ENCODE data around the gene ZNF423. TPM values are rescaled to one million over a fixed set of nuclear protein-coding genes. Genes with fewer than 3 reads are reported as not detected.

ZNF423 gene
- total RNA-seq, 1 donor from 2014 or later, result 0.72 TPM

DNA sequence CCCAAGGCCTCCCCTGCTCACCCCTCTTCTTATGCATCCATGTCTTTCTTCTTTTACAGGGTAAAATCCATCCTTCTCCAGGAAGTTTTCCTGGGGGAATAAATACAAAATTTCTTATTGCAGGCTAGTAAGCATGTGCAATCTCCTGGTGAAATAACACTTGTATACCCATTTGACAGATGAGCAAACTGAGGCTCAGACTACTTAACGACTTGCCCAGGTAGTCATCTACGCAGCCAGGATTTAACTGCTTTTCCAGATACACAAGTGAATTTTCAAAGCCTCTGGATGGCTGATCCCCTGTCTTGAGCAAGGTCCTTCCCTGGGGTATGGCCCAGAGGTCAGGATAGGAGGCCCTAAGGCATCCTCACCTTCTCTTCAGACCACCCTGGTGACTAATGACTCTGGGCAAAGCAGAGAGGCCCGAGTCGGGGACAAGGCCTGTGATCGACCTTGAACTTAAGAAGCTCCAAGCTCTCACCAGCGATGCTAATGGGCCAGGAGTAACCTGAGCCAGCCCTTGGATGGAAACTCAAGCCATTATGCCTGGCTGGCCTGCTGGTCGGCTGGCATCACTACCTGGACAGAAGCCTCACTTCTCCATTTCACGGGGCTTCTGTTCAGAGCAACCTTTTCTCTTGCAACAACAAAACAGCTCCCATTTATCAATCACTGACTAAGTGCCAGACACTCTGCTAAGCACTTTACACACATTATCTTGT, 33.1 kb downstream of the ZNF423 start:
- no peak for ATAC-seq

GRCh38 chr16:49821614-49822282, 34.2 kb downstream of the ZNF423 start:
- no peak for ATAC-seq

DNA sequence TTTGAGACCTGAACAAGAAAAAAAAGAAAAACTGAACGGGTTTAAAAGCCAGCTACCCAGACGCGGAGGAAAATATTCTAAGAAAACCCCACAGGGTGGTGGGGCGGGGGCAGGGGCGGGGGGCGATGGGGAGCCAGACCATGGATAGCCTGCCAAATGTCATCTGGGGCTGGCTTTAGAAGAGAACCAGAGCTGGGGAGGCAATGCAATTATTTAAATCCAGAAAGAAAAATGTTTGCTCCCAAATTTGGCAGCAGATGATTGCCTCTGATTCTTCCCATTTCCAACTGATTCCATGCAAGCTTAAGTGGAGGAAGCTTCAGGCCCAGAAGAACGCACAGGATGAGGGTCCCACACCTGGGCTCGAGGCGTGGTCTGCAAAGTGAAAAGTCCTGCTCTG, 34.8 kb downstream of the ZNF423 start:
- ATAC-seq, result no peak

- ATAC-seq, result no peak
Measured at GRCh38 chr16:49817754-49818507, 38.0 kb downstream of the ZNF423 start.

DNA sequence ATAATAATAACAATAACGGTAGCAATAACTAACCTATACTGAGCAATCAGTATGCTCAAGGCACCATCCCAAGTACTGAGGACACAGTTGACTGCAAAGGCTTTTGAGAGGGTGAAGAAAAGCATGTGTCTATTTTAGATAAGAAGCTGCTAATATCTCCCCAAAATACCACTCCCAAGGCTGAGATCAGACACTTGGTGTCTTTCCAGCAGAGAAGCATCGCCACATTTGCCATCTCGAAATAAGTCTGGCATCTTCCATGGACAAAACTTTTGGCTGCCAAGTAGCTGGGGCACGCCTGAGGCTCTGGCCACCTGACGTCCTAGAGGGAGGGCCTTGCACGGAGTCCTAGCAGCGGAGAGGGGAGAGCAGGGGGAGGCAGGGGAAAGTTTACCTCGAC, 39.0 kb downstream of the ZNF423 start:
- ATAC-seq, result no peak

- ATAC-seq, result no peak
Measured at GRCh38 chr16:49811644-49812334, 44.1 kb downstream of the ZNF423 start.

DNA sequence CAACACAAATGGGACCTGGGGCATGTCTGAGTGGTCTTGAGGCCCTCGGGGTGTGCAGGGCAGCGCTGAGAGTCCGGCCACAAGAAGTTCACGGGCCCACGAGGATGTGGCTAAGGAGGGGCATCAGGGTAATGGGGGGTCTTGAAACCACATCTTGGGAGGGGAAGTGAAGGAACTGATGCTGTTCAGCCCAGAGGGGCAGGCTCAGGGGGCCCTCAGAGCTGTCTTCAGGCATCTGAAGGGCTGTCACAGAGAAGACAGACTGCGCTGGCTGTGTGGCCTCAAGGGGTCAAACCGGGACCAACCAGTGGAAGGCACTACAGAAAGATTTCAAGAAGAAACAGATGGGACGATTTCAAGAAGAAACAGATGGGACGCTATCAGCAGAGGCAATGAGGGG, 45.1 kb downstream of the ZNF423 start:
- ATAC-seq, result no peak

DNA sequence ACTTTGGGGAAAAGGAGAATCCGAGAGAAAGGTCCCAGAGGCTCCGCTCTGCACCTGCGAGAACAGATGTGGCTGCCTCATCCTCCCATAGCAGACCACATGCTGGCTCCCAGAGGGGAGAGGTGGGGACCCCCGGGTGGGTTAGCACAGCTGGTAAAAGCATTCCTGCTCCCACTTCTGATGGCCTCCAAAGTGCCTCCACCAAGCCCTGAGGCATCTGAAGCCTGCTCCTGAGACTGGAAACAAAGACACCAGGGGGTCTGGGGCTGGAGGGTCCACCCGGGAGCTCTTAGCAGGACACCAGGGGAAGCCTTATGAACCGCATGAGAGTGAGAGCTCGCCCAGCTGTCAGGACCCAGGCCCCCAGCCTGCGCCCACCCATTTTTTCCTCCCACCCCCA, 46.4 kb downstream of the ZNF423 start:
- ATAC-seq, result no peak

DNA sequence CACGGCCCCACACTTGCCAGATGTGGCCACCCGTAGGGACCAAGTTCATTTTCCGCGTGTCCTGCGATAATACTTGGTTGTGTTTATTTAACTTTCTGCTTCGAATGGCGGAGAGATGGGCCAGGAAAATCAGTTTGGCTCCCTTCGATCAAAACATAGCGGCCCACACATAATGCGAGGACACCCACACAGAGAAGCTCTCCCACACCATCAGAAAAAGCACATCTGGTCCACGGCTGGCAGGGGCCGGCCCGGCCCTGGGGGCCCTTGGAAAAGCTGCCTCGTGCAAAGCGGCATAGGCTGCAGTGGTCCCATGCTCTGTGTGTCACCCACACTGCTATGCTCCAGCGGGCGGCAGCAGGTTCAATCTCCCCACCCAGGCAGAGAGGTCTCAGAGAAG, 46.9 kb downstream of the ZNF423 start:
- ATAC-seq, result no peak

- ATAC-seq, result no peak
Measured at GRCh38 chr16:49806446-49806845, 49.5 kb downstream of the ZNF423 start.

DNA sequence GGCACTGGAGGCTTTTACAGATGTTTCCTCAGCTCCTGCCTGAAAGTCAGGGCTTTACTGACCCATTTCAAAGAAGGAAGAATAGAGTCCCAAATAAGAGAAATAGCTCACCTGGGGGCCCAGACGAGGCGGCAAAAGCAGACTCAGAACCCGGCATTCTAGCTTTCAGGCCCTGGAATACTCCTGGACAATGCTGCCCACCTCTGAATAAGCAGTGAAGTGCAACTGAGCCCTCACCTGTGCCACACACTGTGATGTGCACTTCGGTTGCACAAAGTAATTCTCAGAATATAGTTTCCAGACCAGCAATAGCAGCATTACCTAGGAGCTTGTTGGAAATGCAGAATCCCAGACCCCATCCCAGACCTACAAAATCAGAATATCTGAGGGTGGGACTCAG, 54.6 kb downstream of the ZNF423 start:
- ATAC-seq, result no peak

DNA sequence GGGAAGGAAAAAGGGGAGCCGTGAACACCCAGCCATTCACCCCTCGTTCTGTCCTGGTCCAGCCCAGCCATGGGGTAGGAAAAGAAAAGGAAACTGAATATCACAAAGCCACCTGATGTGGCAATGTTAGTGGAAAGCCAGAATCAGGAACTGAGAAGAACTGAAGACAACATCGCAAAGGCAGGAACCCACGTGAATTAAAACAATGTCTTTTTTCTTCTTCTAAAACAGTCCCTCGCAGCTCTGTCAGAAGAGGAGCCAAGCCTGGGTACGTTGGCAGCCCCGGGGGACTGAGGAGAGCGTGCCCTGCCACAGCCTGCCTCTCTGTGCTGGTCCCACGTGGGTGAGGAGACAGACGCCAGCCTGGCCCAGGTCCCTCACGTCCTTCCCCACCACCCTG, 55.0 kb downstream of the ZNF423 start:
- ATAC-seq, result no peak

DNA sequence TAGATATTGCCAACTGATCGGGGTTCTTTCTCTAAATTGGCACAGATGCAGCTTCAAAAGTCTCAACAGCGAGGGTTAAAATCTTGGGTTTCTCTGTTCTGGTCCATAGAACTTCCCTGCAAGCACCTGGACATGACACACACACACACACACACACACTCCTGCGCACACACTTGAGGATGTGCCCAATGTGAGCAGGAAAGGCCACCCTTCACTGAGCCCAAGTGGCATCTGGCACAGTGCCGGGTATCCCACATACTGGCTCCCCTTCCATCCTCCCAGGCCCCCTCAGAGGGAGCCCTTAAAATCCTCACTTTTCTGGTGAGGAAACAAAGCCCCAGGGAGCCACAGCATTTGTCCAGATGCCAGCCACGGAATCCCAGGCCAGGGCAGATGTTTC, 55.5 kb downstream of the ZNF423 start:
- ATAC-seq, result no peak

DNA sequence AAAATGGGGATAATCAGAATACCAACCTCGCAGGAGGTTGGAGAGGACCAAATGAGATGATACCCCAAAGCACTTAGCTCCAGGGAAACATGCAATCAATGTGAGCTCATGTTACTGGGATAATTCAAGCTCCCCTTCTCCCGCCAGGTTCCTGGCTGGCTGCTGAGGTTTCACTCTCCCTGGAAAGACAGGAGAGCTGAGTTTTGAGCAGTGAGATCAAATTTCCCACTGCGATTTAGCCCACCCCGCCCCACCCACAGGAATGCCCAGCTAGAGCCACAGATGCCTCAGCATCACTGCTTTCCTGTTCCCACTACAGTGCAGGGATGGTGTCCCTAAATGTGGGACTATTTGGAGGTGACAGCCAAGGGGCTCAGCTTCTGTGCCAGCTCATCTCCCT, 56.7 kb downstream of the ZNF423 start:
- ATAC-seq, result no peak

GRCh38 chr16:49795513-49795912, 60.4 kb downstream of the ZNF423 start:
- ATAC-seq, result no peak

- ATAC-seq, result no peak
Measured at GRCh38 chr16:49793244-49793643, 62.7 kb downstream of the ZNF423 start.

- no peak for ATAC-seq
Measured at GRCh38 chr16:49789616-49790015, 66.3 kb downstream of the ZNF423 start.

- ATAC-seq, result no peak
Measured at GRCh38 chr16:49788986-49789385, 66.9 kb downstream of the ZNF423 start.

- ATAC-seq, result no peak
Measured at GRCh38 chr16:49788572-49788971, 67.3 kb downstream of the ZNF423 start.

GRCh38 chr16:49786926-49787557, 68.9 kb downstream of the ZNF423 start:
- ATAC-seq, result no peak

DNA sequence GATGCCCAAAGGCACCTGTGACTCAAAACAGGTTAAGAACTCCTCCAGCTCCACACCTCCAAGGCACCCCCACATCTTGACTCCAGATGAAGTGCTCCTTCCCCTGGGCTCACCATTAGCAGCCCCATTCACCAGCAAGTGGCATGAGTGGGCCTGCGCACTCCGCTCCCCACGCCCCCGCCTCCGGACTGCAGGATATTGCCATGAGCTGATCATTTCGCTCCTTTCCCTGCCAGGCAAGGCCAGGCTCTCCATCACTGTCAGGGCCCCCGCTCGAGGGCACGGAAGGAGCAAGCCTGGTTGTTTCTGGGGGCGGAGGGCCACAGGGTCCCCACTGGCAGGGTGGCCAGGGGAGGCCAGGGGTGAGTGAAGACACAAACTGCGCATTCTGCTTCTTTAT, 69.9 kb downstream of the ZNF423 start:
- ATAC-seq, result no peak

GRCh38 chr16:49782405-49782804, 73.5 kb downstream of the ZNF423 start:
- no peak for ATAC-seq

GRCh38 chr16:49781401-49781800, 74.5 kb downstream of the ZNF423 start:
- ATAC-seq, result no peak
